ENCODE data around the gene KCNN1. TPM values are rescaled to one million over a fixed set of nuclear protein-coding genes. Genes with fewer than 3 reads are reported as not detected.

The KCNN1 gene
- polyA plus RNA-seq, 1 donor from 2014 or later: 9.9 TPM

- no peak overlapping the region for H3K4me2 ChIP-seq (ENCODE audit: low read length)
- no peaks in the 10 kb centered on the region for H3K27me3 ChIP-seq (ENCODE audit: insufficient read depth, low read depth, low read length)
- H3K4me3 ChIP-seq (ENCODE audit: low read length): peak overlapping the region; percentile 72
Measured at GRCh38 chr19:17953316-17953801, 13.5 kb upstream of the KCNN1 start.

GRCh38 chr19:17953869-17954268 is 13.0 kb upstream of the KCNN1 start:
- no peaks in the 10 kb centered on the region for H3F3A ChIP-seq (ENCODE audit: insufficient read depth, low read length, poor library complexity, severe bottlenecking)
- H3K9me3 ChIP-seq (ENCODE audit: low read length): no peaks in the 10 kb centered on the region
- H3K9ac ChIP-seq (ENCODE audit: low read length): no peak overlapping the region
- H3K27ac ChIP-seq (ENCODE audit: low read length): no peak overlapping the region
- H3K4me3 ChIP-seq (ENCODE audit: low read length): no peak overlapping the region
- H3K79me2 ChIP-seq (replicated peaks; ENCODE audit: insufficient read depth, low read length): peaks cover 24% of the 10 kb centered on the region
- H3K9me2 ChIP-seq (ENCODE audit: insufficient read depth, low read length): no peaks in the 10 kb centered on the region
- H3K36me3 ChIP-seq (ENCODE audit: insufficient read depth, low read length): no peaks in the 10 kb centered on the region
- H3K27me3 ChIP-seq (ENCODE audit: insufficient read depth, low read depth, low read length): no peaks in the 10 kb centered on the region
- H4K20me1 ChIP-seq (ENCODE audit: insufficient read depth): no peaks in the 10 kb centered on the region
- no peak overlapping the region for H2AFZ ChIP-seq (ENCODE audit: low read depth, low read length)
- no peak overlapping the region for H3K4me2 ChIP-seq (ENCODE audit: low read length)
- TF ChIP-seq SMC3 (conservative IDR thresholded peaks at IDR 0.05; ENCODE audit: poor library complexity): no peak
- TF ChIP-seq REST (IDR thresholded peaks at IDR 0.05; ENCODE audit: borderline replicate concordance): no peak
- no peak for TF ChIP-seq MXI1 (conservative IDR thresholded peaks at IDR 0.05; ENCODE audit: poor library complexity, severe bottlenecking)
- TF ChIP-seq RAD21 (conservative IDR thresholded peaks at IDR 0.05): no peak
- TF ChIP-seq CTCF (IDR thresholded peaks at IDR 0.05; ENCODE audit: poor library complexity, severe bottlenecking): no peak
- no peak for TF ChIP-seq EP300 (conservative IDR thresholded peaks at IDR 0.05; ENCODE audit: poor library complexity, severe bottlenecking)

More at GRCh38 chr19:17953316-17953801, 13.5 kb upstream of the KCNN1 start:
- H4K20me1 ChIP-seq (ENCODE audit: insufficient read depth): no peaks in the 10 kb centered on the region
- no peak overlapping the region for H3K9ac ChIP-seq (ENCODE audit: low read length)
- H3F3A ChIP-seq (ENCODE audit: insufficient read depth, low read length, poor library complexity, severe bottlenecking): no peaks in the 10 kb centered on the region
- TF ChIP-seq MXI1 (conservative IDR thresholded peaks at IDR 0.05; ENCODE audit: poor library complexity, severe bottlenecking) (no peak), POLR2AphosphoS5 (IDR thresholded peaks at IDR 0.05) (no peak), EZH2 (IDR thresholded peaks at IDR 0.05; ENCODE audit: borderline replicate concordance, insufficient read depth, low read length, poor library complexity, severe bottlenecking) (no peak), SMC3 (conservative IDR thresholded peaks at IDR 0.05; ENCODE audit: poor library complexity) (no peak), REST (IDR thresholded peaks at IDR 0.05; ENCODE audit: borderline replicate concordance) (no peak), RAD21 (conservative IDR thresholded peaks at IDR 0.05) (no peak), EP300 (conservative IDR thresholded peaks at IDR 0.05; ENCODE audit: poor library complexity, severe bottlenecking) (no peak), TAF1 (IDR thresholded peaks at IDR 0.05; ENCODE audit: low read depth) (no peak), CTCF (IDR thresholded peaks at IDR 0.05; ENCODE audit: poor library complexity, severe bottlenecking) (no peak)
- no peak overlapping the region for H2AFZ ChIP-seq (ENCODE audit: low read depth, low read length)
- H3K9me2 ChIP-seq (ENCODE audit: insufficient read depth, low read length): no peaks in the 10 kb centered on the region
- H3K36me3 ChIP-seq (ENCODE audit: insufficient read depth, low read length): no peaks in the 10 kb centered on the region
- no peaks in the 10 kb centered on the region for H3K9me3 ChIP-seq (ENCODE audit: low read length)
- peaks cover 24% of the 10 kb centered on the region for H3K79me2 ChIP-seq (replicated peaks; ENCODE audit: insufficient read depth, low read length)
- H3K27ac ChIP-seq (ENCODE audit: low read length): no peak overlapping the region

All from neural cell (in vitro differentiated cells).